Posterior vena cava (tissue), 2 donors: ENCODE results near the gene AXIN1. TPM values are rescaled to one million over a fixed set of nuclear protein-coding genes. Genes with fewer than 3 reads are reported as not detected.
"Not testable (repeated sequence)": the region's sequence is repeated elsewhere in the genome, so short reads cannot be mapped to it uniquely, and the experiment has no call there.

Experiments
- DNase-seq: peaks from one replicate; pipeline ENCODE4 v3.0.0-alpha.2; 2020; ENCODE audit warnings: low spot score
- intact Hi-C, 2 donors: fragments of 100-400 bp; cut with DNase I; formaldehyde crosslinking; loops; one replicate each; pipeline versions ENCODE4 v1.14.1 to v1.14.2; 2022 to 2023
- total RNA-seq, 2 donors: library from RNA; stranded (reverse); fragmentation: NEBNext Ultra II Directional; extraction: Animal tissue kit (Norgen Biotek cat#: 25700); gene quantifications; one replicate each; pipeline ENCODE4 v1.2.1, GENCODE V29; 2021
- donor health status: DM: yes; HTN: yes; CAD: no.
- donor health status: DM: yes; HTN: yes; CAD: no.

The AXIN1 gene
- total RNA-seq, 2 donors from 2014 or later = 13.4 to 19.0 TPM

DNA sequence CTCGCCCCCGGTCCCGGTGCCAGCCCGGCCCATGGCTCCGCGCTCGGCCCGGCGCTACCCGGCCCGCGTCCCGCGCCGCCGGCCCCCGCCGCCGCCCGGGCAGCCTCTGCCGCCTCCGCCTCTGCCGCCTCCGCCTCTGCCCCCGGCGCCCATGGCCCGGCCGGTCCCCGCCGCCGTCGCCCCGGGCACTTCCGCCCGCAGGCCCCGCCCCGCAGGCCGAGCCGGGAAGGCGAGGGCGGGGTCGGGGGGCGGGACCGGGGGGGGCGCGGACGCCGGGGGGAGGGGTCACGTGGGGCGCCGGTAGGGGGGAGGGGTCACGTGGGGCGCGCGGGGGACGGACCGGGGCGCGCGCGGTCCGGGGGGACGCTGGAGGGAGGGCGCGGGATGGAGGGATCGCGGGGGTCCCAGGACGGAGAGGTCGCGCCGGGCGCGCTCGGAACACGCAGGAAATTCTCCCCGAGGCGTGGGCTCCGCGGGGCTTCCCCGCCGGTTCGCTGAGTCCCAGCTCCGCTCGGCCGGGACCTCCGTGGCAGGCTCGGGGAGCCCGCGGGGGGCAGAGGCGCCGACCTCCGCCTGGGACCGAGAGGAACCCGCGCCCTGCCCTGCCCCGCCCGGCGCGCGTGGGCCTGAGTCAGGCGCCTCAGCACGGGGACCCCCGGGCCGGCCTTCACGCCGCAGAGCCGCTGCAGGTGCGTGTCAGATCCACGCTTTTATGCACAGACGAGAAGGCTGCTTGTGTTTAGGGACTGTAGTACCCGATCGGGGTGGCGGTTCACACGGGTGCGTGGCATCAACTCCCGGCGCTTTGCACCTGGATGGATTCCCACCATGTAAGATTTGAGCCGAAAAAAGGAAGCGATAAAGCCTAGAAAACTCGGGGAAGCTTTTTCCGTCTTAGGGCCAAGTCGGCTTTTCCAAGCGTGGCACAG lies 29.5 kb upstream of the AXIN1 start, which contains the start of gene PGAP6:
PGAP6 (minus strand) TSS at position 190 of the 929 bp plus-strand sequence; CDS start at position 33, 157 bp downstream.
- intact Hi-C loops = no loop called here
- peak; percentile 84 for DNase-seq

DNA sequence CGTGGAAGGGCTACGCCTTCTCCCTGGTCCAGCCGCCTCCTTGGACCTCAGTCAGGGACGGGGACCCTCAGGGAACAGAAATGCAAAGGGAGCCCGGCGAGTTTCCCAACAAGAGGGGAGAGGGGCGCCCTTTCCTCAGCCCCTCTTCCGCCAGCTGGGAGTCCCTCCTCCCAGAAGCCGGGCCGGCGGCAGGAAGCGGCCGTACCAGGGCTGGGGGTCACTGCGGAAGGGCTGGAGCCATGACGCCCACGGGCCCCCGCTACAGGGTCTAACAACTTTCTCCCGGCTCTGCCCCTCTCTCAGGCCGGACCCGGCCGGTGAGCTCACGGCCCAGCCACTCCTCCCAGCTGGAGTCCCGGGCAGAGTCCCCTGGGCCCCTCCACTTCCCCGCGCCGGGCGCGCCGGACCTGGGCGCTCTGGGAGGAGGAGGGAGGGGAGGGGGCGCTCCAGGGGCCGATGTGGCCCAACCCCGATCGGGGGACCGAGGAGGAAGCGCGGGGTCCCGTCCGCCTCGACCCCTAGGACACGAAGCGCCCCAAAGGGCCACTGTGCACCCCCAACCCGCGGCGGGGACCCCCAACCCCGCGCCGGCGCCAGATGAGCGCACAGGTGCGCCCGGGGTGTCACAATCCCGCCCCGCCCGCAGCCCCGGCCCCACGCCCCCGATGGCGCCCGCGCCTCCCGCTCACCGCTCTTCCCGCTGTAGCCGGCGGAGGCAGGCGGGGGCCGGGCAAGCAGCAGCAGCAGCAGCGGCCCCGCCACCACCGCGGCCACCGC lies 28.7 kb upstream of the AXIN1 start:
- intact Hi-C loops = no loop called here
- peak; percentile 82 for DNase-seq

DNA sequence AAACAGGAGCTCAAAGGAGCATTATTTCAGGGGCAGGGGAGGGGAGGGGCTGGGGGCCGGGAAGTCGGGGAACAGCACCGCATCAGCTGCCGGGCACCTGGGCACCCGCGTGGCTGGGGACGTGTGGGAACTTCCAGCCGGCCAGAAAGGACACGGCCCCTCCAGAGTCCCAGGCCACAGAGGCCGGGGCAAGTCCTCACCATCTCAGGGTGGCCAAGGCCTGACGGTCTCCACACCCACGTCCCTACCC lies 28.2 kb upstream of the AXIN1 start:
- DNase-seq = no peak
- intact Hi-C loops = no loop called here

DNA sequence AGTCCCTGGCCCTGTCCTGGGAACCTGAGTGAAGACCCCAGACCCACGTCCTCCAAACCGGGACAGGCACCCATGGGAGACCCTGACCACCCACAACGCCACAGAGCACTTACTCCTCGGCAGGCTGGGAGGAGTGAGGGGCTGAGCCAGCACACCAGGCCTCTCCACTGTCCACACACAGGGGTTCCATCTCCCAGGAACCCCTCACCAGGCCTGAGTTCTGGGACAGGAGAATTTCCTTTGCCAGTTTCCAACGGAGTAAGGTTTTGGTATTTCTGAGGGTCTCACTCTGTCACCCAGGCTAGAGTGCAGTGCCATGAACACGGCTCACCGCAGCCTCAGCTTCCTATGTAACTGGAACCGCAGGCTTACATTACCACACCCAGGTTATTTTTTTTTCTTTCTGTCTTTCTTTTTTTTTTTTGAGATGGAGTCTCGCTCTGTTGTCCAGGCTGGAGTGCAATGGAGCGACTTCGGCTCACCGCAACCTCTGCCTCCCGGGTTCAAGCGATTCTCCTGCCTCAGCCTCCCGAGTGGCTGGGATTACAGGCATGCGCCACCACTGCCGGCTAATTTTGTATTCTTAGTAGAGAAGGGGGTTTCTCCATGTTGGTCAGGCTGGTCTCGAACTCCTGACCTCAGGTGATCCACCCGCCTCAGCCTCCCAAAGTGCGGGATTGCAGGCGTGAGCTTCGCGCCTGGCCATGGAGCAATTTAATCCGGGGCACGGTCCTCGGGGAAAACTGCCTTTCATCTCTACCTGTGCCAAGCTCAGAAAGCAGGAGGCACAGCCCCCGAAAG lies 27.6 kb upstream of the AXIN1 start:
- intact Hi-C loops = no loop called here
- no peak for DNase-seq

DNA sequence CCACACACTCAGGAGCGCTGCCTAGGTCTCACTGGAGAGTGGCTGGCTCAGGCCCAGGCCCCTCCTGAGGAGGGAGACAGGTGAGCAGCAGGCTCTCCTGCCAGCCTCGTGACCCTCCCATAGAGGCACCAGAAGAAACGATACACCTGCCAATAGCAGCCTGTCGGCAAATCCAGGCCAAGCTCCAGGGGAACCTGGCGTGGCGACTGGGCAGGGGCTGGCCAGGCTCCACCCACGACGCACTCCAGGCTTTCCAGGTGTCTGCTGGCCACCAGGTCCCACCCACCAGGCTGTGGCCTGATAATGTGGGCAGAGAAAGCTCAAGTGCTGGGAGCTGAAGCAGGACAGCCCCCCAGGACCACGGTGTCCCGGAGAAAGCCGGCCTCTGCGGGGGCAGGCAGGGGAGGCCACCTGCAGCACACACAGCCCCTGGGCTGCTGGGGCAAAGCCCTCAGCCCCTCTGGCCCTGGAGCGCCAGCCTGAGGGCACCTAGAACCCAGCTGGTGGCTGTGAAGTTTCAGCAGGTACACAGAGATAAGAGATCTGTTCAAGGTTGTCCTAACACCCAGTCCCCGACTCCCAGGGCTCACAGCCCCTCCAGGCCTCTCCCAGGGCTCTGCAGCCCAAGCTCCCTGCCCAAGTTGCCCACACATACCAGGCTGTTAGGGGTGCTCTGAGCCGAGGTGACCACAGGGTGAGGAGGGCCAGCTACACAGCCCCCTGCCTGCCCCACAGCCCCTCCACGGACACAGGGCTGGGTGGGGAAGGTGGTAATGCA lies 26.8 kb upstream of the AXIN1 start:
- intact Hi-C loops = no loop called here
- DNase-seq = no peak

DNA sequence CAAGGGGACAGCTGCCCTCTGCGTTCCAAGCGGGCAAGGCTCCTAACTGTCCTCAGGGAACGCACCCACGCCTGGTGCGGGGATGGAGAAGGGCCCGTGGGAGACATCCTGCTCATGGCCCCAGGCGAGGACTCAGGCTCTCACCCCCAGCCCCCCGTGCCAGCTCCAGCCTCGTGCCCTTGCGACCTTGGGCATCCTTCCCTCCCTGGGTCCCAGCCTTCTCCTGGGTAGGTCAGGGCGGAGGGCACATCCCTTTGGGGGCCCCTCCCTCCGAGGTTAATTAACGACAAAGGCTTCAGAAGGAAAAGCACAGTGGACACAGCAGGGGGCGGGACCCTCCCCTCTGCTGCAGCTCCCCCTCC lies 26.3 kb upstream of the AXIN1 start:
- intact Hi-C loops = no loop called here
- DNase-seq = no peak

DNA sequence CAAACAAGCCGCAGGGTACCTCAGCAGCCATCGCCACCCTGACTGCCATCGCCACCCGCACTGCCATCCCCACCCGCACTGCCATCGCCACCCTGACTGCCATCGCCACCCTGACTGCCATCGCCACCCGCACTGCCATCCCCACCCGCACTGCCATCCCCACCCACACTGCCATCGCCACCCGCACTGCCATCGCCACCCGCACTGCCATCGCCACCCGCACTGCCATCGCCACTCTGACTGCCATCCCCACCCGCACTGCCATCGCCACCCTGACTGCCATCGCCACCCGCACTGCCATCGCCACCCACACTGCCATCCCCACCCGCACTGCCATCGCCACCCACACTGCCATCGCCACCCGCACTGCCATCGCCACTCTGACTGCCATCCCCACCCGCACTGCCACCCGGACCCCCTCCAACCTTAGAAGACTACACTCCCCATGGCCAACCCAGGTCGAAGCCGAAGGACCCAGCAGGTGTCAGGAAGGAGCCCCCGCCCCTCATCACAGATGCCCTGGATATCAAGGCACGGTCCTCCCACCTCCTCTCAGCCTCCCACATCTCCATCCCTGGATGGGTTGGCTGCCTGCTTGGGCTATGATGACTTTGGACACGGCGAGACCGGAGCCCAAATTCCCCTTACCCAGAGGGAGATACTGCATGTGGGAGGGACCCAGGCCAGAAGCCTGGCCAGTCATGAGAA lies 25.7 kb upstream of the AXIN1 start:
- DNase-seq, intact Hi-C loops: not testable (repeated sequence)

DNA sequence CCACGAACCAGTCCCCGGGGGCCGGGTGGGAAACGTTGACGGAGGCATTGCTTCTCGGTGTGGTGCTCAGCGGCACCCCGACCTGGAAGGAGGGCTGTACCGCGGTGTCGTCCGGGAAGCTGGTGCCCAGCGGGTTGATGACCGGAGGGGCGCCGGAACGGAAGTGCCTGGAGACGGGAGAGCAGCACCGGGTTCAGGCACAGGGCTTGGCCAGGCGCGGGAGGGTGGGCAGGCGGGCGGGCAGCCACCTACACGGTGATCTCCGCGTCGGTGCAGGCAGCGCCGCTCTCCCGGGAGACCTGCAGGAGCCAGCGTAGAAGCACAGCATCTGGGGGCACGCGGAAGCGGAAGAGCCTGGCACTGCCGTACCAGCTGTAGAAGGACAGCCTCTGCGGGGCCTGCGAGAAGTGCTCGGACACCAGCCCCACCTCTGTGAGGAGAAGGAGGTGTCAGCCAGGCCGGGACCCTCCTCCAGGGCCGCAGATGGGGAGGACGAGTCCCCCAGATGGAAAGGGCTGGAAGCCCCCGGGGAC lies 25.0 kb upstream of the AXIN1 start:
- no peak for DNase-seq
- intact Hi-C loops = no loop called here

DNA sequence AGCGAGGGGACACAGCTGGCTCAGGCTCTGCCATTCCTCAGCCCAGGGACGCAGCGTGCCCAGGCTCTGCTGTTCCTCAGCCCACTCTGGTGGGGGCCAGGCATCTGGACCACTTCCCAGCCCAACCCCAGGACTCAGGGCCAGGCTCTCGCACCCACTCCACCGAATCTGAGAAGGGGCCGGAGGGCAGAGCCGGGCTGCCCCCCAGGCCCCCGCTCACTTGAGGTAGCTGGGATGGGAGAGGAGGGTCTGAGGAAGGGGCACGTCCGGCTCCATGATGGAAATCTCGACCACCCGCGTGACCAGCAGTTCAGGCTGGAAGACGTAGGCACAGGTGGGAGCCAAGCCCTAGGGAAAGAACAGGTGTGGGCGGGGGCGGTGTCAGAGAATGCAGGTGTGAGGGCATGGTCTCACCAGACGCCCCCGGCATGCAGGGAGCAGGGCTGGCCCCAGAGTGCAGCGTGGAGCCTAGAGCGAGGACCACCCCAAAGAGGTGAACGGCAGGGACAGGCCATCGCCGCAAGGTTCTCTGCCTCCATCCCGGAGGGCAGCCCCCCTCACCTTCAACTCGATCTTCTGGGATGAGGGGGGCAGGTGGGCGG lies 24.4 kb upstream of the AXIN1 start:
- intact Hi-C loops = no loop called here
- DNase-seq = no peak

DNA sequence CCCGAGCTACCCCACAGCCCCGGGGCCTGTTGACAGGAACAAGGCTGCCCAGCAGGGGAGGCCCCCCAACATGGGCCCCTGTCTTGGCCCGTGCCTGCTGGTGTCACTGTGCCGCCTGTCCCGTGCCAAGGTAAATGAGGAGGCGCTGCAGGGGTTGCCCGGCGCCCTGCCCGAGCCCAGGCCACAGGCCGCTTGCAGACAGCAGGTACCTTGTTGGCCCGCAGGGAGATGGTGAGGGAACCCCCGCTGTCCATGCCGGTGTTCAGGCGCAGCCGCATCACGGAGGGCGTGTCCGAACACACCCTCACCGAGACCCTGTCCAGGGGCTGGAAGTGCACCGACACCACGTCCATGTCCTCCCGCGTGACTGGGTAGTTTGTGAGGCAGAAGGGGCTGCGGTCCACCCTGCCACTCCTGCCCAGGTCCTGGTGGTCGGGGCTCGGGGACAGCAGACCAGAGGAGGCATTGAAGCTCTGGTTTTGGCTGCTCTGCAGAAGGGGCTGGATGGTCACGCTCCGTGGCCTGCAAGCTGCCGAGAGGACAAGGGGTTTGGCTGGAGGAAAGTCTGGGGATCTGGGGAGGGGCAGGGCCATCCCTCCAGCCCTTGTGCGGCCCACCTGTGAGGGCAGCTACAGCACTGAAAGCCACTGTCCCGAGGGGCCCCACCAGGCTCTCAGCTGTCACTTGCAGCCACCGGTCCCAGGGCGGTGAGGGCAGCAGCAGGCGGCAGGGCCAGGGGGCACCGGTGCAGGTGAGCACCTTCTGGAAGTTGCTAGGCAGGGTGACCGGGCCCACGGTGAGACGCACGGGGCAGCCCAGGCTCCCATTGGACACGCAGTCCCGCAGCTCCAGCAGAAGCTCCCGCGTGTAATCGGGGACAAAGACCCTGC lies 23.6 kb upstream of the AXIN1 start:
- DNase-seq = no peak
- intact Hi-C loops = no loop called here

DNA sequence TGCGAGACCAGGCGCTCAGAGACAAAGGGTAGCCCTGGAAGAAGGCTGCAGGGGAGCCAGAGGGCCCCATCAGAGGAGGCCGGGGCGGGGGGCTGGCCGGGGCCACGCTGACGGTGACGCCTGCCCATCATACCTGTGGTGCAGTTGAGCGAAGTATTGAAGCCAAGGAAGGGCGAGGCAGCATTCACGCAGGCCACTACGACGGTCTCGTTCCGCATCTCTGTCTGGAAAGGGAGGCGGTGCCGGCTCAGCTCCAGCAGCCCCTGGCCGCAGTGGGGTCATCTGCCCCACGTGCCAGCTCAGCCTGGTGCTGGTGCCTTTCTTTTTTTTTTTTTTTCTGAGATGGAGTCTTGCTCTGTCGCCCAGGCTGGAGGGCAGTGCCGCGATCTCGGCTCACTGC lies 22.7 kb upstream of the AXIN1 start:
- intact Hi-C loops = no loop called here
- DNase-seq = no peak

DNA sequence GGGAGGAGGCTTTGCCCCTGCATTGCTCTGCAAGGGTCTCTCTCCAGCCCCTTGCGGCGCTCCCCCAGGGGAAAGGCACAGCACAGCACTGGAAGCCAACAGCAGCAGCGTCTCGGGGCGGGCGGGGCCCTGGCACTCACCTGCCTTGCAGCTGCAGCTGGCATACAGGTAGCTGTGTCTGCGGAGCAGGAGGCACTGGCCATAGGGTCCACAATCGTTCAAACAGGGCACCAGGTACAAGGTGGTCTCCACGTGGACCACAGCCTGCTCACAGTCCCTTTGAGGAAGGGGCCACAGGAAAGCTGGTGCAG lies 22.0 kb upstream of the AXIN1 start:
- DNase-seq = no peak
- intact Hi-C loops = no loop called here

DNA sequence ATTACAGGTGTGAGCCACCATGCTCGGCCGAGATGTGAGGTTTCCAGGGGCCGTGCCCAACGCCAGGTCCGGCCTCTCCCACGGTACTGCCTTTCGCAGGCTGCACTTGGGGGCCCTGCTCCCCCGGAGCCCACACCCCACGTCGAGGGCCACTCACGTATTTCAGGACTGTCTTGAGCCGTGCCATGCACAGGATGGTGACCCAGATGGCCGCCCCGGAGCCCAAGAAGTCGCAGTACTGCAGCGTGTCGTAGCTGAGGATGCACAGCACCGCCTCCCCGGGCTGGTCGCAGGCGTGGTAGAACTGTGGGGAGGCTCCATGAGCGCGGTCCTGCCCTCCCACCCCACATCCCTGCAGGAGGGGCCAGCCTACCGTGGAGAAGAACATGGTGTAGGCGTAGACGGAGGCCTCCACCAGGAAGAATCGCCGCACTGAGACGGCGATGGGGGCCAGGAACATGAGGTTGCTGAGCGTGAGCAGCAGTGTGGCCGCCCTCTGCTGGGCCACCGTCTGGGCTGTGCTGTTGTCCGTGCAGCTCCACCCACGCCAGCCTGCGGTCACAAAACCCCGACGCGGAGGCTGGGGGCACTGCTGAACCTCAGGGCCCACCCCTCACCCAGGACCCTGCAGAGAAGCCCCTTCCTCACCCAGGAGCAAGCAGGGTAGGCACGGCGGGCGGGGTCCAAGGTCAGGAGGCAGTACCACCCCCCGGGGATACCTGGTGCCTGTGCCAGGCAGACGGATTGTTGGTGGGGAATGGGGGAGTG lies 21.5 kb upstream of the AXIN1 start:
- intact Hi-C loops = no loop called here
- DNase-seq = peak; percentile 74

DNA sequence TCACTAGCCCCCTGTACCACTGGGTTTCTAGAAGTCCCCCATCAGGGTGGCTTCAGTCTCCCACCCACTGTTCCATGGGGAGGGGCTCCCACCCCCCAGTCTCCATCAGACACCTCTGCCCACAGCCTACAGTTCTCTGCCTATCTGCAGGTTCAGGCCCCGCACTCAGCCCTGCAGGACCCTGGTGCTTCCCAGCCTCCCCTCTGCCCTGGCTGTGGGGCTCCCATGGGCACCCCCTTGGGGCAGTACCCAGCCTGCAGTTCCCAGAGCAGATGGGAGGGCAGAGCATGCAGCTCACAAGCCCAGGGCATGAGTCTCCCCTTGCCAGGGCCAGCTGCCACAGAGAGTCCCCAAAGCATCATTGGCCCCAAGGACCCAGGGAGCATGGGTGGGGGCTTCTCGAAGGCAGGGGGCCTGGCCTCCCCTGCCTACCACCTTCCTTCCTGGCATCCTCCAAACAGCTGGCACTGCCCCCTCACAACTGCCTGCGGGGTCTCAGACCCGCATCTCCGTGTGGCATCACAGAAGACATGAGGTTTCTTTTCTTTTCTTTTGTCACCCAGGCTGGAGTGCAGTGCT lies 20.6 kb upstream of the AXIN1 start:
- no peak for DNase-seq
- intact Hi-C loops = no loop called here

DNA sequence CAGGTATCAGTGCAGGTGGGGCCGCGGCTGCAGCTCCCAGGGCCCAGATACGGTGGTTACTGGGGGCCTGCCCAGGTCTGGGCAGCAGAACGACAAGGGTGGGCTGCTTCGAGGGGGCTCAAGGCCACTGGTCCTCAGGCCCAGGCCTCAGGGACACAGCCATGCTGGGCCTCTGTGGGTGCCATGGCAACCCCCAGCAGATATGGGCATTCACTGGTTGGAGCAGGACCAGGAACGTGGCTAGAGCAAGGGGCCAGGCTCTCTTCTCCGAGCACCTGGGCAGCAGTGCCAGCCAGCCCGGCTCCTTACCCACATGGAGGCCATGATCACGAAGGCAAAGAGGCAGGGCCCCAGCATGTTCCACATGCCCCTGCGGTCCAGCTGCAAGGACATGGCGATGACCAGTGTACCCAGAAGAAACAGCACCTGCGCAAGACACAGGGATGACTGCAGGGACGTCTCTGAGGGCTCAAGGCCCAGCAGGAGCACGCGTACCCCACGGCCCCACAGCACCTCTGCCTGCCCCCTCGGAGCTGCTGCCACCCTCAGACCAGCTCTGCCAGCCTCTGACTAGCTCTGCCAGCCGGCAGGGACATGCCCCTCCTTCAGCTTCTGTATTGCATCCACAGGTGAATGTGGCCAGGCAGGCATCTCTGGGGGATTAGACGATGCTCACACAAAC lies 19.9 kb upstream of the AXIN1 start:
- intact Hi-C loops = no loop called here
- DNase-seq = no peak
